ENCODE data around the gene RNF215.
"Not testable (repeated sequence)": the region's sequence is repeated elsewhere in the genome, so short reads cannot be mapped to it uniquely, and the experiment has no call there.

RNF215 gene

DNA sequence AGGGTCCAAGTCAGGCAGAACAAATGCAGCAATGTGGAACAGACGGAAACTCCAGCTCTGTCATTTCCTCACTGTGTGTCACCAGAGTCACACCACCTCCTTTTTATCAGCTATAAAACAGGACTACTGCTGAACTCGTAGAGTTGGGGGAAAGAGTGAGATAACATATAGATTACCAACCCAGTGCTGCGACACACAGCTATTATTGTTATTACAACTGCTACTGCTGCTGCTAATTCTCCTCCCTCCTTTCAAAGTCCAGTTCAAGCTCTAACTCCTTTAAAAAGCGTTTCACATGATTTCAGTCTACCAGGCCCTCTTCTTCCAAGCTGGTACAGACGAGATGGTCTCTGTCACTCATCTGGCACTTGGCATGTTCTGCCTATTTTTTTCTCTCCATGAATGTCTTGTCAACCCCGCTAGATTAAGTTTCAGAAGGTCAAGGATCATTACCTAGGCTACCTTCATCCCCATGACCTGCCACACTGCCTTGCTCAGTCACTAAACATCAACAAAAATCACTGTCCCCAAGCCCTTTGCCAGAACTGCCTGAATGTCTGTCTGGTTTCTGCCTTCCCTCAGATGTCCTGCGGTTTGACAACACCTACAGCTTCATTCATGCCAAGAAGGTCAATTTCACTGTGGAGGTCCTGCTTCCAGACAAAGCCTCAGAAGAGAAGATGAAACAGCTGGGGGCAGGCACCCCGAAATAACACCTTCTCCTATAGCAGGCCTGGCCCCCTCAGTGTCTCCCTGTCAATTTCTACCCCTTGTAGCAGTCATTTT is 34.7 kb upstream of the RNF215 start:
- no peak for DNase-seq (ENCODE audit: low spot score)

DNA sequence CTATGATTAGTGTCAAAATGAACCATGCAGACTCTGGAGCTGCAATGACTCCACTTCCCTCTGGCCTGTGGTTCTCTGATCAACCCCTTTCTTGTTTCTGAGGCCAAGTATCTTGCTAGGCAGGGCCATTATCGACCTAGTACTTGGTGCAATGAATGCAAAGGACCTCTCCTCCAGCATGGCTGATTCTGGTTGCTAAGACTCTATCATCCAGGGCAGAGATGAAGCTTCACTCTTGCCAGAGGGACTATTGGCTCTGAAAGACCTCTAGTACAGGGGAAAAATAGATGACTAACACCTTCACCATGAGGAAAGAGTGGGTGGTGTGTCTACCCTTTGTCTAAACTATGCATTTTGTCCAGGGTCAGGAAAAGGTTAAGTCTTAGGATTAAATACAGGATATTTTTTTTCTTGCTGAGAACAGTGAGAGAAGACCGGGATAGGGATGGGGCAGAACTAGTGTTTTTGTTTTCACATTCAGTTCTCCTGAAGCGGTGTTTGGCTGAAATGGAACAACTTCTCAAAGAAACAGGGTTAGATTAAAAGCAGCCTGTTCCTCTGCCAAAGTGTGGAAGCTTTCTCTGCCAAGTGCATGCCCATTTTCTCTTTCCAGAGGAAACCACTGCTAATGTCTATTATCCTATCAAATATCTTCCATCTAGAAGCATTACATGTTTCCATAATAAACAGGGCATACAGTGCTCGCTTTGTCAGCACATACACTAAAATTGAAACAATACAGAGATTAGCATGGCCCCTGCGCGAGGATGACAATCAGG is 33.3 kb upstream of the RNF215 start:
- no peak for DNase-seq (ENCODE audit: low spot score)

DNA sequence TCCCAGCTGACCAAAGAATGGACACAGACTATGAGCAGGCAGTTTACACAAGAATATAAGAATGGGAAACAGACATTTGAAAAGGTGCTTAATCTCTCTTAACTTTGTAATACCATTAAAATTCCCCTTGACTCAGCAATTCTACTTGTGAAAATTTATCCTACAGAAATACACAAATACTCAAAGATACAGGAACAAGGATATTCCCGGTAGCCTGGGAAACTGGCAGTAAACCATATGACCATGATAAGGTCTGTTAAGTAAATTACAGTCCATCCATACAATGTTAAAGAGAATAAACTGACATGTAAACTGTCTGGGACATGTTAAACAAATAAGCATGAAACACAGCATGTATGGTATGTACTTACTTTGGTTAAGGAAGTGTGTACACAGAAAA is 29.6 kb upstream of the RNF215 start:
- no peak for DNase-seq (ENCODE audit: low spot score)

DNA sequence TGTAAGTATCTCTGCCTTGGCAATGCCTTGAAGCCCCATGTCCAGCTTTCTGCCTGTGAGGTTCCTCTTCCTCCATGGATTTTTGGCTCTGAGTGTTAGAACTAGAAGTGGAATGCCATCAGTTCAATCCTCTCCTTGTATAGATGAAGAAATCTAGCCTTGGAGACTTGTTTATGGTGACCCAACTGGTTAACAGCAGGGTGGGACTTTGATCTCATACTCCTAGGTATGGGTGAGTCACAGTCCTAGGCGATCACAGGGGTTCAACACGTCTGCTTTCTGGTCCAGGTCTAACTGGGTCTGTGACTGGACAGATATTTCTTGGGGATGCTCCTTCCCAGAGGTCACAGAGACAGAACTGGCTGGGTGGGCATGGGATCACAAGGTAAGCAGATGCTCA is 29.2 kb upstream of the RNF215 start:
- DNase-seq (ENCODE audit: low spot score) = no peak

DNA sequence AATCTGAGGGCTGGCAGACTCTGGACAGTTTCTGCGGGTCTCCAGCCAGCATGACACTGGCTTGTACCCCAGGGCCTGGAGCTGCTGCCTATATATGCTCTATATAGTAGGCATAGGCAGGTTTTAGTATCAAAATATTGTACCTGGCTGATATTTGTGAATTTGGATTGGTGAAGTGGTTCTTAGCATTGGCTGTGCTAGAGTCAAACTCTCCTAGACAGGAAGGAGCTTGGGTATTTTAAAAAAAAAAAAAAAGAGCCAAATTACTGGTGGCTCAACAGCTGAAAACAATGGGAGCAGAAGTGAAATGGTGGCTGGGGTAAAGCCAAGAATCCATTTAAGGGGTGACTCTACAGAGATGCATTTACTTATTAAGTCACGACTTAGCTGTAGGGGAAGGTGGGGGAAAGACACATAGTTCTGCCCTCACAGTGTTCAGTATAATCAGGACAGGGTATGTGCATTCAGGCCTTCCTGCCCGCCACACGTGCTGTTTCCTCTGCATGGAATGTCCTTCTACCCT is 27.4 kb upstream of the RNF215 start:
- DNase-seq (ENCODE audit: low spot score) = no peak

DNA sequence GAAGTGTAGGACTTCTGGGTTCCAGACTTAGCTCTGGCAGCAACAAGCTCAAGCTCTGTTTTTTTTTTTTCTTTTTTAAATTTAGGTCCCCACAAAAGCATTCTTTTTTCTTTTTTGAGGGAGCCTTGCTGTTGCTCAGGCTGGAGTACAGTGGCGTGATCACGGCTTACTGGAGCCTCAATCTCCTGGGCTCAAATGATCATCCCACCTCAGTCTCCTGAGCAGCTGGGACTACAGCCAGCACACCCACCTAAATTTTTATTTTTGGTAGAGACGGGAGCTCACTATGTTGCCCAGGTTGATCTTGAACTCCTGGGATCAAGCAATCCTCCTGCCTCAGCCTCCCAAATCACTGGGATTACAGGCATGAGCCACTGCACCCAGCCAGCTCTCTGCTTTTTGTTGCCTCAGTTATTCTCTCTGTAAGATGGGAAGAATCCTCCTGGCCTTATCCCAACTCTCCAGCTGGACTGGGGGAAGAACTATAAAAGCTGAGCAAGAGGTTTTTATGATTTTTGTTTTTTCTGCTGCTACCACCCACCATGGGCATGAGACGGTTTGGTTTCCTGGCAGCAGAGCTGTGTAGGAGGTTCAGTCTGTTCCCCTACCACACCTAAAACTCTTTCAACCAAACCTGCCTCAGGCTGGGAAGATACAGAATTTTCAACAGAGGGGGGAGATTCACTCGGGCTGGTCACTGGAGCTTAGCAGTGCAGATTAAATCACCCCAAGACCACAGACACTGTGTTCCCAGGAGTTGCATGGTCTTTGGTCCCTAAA is 26.7 kb upstream of the RNF215 start:
- DNase-seq (ENCODE audit: low spot score) = no peak

DNA sequence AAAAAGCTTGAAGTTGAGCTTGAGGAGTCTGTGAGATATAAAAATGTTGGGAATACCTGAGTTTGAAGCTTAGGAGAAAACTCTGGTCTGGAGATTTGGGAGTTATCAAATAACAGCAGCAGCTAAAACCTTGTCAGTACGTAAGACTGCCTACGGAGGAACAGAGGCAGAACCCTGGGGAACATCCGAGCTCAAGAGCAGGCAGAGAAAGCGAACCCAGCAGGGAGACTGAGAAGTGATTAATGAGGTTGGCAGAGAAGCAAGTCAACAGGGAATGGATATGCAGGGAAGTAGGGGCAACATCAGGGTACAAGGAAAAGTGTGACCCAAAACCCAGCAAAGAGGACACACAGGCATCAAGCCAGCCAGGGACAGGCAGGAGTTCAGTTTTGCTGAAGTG is 25.8 kb upstream of the RNF215 start:
- DNase-seq (ENCODE audit: low spot score) = no peak

DNA sequence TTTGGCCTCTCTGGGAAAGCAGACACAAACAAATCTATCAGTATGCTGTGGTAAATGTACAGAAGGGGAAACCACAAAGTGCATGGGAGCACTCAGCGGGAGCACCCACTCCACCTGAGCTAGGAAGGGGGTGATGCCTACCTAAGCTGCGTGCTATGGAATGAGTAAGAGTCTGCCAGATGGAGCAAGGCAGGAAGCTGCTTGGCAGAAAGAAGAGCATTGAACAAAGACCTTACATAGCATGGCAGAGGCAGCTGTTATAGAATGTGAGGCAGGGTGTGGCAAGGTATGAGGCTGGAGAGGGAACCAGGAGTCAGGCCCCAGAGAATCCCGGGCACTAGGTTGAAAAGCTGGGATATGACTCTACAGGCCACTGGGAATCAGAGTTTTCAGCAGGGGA is 24.6 kb upstream of the RNF215 start:
- DNase-seq (ENCODE audit: low spot score) = no peak

DNA sequence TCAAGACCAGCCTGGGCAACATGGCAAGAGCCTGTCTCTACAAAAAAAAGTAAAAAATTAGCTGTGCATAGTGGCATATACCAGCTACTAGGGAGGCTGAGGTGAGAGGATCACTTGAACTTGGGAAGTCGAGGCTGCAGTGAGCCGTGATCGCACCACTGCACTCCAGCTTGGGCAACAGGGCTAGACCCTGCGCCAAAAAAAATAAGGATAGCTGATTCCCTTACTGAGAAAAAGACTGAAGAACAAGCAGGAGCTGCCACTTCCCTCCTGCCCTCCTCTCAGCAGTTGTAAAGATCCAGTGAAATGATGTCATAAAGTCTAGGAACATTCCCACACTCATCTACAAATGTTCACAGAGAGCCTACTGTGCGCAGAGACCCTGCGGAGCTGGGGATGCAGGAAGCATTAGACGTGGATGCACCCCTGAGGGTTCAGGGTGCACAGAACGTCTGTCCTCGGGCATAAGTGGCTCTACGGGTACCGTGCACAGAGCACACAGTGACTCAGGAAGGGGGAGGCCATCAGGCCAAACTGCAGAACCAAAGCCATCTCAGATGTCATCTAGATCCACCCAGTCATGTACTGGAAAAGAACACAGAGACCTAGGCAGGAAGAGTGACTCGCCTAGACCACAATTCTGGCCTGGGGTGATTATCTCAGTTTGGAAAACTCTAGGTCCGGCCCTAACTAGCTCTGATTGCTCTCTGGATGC is 21.3 kb upstream of the RNF215 start:
- no peak for DNase-seq (ENCODE audit: low spot score)

DNA sequence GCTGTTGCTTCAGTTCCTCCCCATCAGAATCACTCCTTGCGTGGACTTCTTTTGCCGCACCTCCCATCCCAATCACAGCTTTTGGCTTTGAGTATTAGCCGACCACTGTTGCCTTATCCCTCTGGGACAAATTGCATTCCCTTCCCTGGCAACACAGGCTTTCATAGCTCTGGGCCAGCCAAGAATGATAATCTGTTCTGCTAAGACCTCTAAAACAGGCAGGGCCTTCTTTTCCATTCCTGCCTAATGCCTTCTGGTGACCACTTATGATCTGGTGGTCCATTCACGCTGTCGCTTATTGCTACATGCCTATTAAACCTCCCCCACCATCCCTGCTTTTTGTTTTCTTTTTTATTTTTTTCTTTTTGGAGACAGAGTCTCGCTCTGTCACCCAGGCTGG is 19.2 kb upstream of the RNF215 start:
- DNase-seq (ENCODE audit: low spot score) = no peak

DNA sequence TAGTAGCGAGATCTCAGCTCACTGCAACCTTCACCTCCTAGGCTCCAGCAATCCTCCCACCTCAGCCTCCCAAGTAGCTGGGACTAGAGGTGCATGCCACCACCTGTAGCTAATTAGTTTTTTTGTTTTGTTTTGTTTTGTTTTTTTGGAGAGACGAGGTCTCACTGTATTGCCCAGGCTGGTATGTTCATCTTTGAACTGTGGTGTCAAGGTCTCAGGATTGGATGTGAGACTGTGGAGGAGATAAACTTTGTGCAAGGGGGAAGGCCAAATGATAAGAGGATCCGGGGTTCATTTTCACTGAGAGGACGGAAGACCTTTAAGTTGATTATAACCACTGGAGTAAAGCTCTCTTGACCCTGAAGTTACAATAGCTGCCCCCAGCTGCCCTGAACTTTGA is 18.5 kb upstream of the RNF215 start:
- DNase-seq (ENCODE audit: low spot score) = no peak

DNA sequence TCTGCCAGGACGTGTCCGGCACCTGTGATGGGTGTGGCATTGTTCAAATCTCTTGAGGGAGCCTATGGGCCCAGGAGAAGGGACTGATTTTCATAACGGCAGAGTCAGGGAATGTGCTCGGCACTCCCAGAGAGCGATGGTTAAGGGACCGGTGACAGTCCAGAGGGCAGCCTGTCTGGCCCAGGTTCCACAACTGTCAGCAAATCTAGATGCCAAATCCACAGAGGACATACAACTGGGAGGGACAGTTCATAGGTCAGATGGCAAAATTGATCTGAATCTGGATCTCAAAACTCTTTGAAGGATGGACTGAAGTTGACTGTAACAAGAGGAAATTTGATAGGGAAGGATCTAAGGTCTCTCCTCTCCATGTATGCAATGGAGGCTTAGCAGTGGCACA is 17.1 kb upstream of the RNF215 start:
- no peak for DNase-seq (ENCODE audit: low spot score)

DNA sequence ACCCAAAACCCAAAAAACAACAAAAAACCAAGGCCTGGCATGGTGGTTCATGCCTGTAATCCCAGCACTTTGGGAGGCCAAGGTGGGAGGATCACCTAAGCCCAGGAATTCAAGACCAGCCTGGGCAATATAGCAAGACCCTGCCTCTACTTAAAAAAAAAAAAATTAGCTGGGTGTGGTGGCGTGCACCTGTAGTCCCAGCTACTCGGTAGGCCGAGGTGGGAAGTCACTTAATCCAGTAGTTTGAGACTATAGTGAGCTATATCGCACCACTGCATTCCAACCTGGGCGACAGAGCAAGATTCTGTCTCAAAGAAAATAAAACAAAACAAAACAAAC is 15.5 kb upstream of the RNF215 start:
- not testable (repeated sequence) for DNase-seq (ENCODE audit: low spot score)

DNA sequence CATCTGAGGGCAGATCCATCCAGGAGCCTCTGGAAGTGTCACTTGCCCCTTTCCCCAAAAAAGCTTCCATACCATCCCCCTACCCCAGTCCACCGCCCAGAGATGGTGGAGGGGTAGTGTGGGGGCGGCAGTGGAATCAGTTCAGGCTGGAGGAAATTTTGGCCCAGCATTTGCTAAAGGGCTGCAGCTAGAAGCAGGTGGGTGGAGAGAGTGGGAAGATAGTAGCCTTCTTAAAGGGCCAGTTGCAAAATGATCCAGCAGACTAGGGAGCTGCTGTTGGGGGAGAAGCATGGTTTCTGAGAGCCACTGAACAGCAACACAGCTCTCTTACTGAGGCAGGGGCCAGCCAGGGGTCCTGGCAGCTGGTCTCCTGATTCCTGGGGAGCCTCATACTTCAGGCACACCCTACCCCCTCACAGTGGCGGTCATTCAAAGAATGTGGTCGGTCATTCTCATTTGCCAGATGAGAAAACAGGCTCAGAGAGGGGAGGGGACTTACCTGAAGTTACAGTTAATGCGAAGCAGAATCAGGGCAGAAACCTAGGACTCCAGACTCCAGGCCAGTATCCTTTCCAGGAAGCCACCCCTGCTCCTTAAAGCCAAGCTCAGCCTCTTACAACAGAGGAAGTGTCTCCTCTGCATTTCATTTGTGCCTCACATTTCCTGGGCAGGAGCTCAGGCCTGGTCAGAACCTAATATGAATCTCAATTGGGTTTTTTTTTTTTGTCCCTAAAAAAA is 15.0 kb upstream of the RNF215 start:
- no peak for DNase-seq (ENCODE audit: low spot score)

DNA sequence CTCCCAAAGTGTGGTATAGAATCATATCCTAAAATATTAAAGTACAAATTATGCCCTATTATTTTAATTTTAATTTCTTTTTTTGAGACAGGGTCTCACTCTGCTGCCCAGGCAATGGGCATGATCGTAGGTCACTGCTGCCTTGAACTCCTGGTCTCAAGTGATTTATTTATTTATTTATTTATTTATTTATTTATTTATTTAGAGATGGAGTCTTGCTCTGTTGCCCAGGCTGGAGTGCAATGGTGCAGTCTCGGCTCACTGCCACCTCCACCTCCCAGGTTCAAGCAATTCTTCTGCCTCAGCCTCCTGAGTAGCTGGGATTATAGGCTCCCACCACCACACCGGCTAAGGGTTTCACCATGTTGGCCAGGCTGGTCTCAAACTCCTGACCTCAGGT is 13.8 kb upstream of the RNF215 start:
- not testable (repeated sequence) for DNase-seq (ENCODE audit: low spot score)

DNA sequence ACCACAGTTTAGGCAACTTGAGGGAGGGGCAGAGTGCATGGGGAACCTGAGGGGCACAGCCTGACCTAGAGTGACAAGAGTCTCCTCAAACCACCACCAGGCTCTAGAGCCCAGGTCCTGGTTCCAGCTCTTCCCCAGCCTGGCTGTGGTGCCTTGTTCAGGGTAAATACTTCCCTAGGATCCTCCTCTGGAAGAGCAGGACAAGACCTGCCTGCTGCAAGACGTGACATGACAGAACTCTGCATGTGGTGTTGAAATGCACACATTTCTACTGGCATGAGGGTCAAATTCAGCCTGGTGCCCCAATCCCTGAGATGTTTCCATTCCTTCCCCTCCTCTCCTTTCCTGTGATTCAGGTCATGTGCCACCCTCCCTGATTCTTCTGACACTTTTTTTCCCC is 12.9 kb upstream of the RNF215 start:
- DNase-seq (ENCODE audit: low spot score) = no peak

DNA sequence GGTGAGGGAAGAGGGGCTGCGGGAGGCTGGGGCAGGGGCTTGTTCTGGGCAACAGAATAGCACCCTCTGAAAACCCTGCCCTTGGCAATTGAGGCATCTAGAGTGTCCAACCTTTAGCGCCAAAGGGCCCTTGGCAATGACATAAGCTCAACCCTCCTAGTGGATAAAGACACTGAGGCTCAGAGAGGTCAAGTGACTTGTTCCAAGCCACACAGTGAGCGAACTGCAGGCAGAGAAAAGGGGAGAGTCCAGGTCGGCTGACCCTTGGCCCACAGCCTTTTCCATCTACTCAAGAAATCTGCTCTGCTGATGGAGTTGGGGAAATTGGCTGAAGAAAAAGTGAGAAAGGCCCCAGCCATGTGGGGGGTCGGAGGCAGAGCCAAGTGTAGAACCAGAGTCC is 12.5 kb upstream of the RNF215 start:
- no peak for DNase-seq (ENCODE audit: low spot score)

DNA sequence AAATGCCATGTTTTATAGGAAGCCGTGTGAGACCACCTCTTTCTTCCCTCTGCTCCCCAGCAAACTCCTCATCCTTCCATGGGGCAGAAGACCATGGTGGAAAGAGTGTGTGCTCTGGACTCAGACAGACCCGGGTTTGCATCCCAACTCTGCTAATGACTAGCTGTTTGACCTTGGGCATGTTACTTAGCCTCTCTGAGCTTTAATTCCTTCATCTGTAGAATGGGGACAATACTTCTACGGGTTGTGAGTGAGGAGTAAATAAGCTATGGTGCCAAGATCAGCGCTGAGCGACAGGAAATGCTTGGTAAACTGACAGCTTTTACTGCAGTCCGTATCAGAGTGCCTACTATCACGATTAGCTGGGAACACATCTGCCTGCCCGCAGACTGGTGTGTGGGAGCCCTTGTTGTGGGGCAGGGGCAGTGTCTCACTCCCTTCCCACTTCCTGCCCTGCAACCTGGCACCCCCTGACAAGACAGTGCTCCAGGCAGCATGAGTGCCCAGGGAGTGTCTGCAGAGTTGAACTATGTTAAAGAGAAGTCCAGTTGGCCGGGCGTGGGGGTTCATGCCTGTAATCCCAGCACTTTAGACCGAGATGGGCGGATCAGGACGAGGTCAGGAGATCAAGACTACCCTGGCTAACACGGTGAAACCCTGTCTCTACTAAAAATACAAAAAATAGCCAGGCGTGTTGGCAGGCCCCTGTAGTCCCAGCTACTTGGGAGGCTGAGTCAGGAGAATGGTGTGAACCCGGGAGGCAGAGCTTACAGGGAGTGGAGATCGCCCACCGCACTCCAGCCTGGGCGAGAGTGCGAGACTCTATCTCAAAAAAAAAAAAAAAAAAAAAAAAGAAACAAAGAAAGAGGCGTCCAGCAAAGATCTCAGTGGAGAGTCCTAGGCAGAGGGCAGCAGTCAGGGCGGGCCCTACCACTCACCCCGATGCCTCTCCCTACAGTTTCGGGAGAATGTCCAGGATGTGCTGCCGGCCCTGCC is 11.8 kb upstream of the RNF215 start:
- DNase-seq (ENCODE audit: low spot score) = no peak

DNA sequence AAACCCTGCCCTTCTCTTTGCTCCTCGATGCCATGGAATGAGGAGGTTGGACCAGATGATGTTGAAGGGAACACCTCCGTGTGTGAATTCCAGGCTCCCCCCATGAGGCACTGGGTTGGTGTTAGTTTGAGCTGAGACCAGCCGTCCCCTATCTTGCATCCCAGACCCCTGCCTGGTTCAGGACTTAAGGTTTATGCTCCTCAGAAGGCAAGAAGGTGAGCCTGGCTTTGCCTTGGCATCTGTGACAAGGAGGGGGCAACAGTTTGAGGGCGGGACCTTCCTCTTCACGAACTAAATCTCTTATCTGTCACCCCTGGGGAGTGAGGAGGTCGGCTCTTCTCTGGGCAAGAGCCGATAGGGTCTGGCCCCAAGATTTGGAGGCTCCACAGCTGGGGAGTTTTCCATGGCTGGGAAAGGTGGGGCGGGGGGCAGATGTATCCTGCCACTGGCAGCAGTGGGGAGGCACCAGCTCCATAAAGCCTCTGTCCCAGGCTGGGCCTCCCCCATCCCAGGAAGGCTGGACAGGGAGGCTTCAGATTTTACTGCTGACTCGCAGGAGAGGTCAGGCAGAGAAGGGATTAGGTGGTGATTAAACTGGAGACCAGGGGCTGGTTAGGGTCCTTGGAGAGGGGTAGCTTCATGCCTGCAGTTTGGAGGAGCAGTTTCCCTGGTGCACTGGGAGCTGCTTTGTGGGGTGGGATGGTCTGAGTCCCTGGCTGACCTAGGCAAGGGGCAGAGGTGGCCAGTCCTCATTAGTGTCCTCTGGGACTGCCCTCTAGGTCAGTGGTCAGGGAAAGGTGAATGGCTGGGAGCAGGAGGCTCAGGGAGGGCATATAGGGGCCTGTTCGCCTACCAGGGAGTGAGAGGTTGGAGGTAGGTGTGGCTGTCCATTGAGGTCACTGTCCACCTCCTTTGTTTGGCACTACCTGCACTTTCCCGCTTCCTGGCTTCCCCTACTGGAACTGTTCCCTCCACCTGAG is 10.7 kb upstream of the RNF215 start:
- DNase-seq (ENCODE audit: low spot score) = no peak

Measured in globus pallidus (tissue), 1 donor.